ENCODE data around the gene PSEN2.
"Not testable (repeated sequence)": the region's sequence is repeated elsewhere in the genome, so short reads cannot be mapped to it uniquely, and the experiment has no call there.

PSEN2 gene

GRCh38 chr1:226831953-226832352 lies 38.5 kb upstream of the PSEN2 start:
- DNase-seq (ENCODE audit: extremely low read depth, insufficient read length) = no peak
- H3K36me3 ChIP-seq (ENCODE audit: control insufficient read depth, insufficient read depth, low read length) = no peaks in the 10 kb centered on the region
- no peaks in the 10 kb centered on the region for H3K27me3 ChIP-seq (replicated peaks; ENCODE audit: control insufficient read depth, insufficient read depth, low read length)
- TF ChIP-seq CTCF (IDR thresholded peaks at IDR 0.05; ENCODE audit: insufficient read depth, low read length, poor library complexity, severe bottlenecking) = no peak
- no peak overlapping the region for H3K4me3 ChIP-seq (replicated peaks; ENCODE audit: low read depth, low read length)

- no peak for TF ChIP-seq CTCF (IDR thresholded peaks at IDR 0.05; ENCODE audit: insufficient read depth, low read length, poor library complexity, severe bottlenecking)
- no peaks in the 10 kb centered on the region for H3K36me3 ChIP-seq (ENCODE audit: control insufficient read depth, insufficient read depth, low read length)
- H3K27me3 ChIP-seq (replicated peaks; ENCODE audit: control insufficient read depth, insufficient read depth, low read length) = no peaks in the 10 kb centered on the region
- no peak overlapping the region for H3K4me3 ChIP-seq (replicated peaks; ENCODE audit: low read depth, low read length)
- DNase-seq (ENCODE audit: extremely low read depth, insufficient read length) = no peak
Measured at GRCh38 chr1:226832613-226833012, 37.8 kb upstream of the PSEN2 start.

DNA sequence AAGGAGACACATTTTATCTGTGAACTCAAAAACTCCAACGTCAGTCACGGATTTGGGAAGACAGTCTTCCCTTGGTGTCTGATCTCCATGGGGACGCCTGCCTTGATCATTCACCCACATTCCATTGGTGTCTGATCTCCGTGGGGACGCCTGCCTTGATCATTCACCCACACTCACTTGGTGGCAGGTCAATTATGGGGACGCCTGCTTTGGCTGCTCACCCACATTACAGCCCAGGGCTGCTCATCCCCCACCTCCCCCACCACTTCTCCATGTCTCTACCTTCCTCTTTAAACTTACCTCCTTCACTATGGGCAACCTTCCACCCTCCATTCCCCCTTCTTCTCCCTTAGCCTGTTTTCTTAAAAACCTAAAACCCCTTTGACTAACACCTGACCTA lies 36.2 kb upstream of the PSEN2 start:
- H3K36me3 ChIP-seq (ENCODE audit: control insufficient read depth, insufficient read depth, low read length); H3K27me3 ChIP-seq (replicated peaks; ENCODE audit: control insufficient read depth, insufficient read depth, low read length); H3K4me3 ChIP-seq (replicated peaks; ENCODE audit: low read depth, low read length); DNase-seq (ENCODE audit: extremely low read depth, insufficient read length): not testable (repeated sequence)

GRCh38 chr1:226835396-226835795 lies 35.0 kb upstream of the PSEN2 start:
- H3K4me3 ChIP-seq (replicated peaks; ENCODE audit: low read depth, low read length); H3K27me3 ChIP-seq (replicated peaks; ENCODE audit: control insufficient read depth, insufficient read depth, low read length); H3K36me3 ChIP-seq (ENCODE audit: control insufficient read depth, insufficient read depth, low read length); DNase-seq (ENCODE audit: extremely low read depth, insufficient read length): not testable (repeated sequence)

GRCh38 chr1:226837966-226838365 lies 32.5 kb upstream of the PSEN2 start:
- not testable (repeated sequence) for H3K36me3 ChIP-seq (ENCODE audit: control insufficient read depth, insufficient read depth, low read length); DNase-seq (ENCODE audit: extremely low read depth, insufficient read length); H3K27me3 ChIP-seq (replicated peaks; ENCODE audit: control insufficient read depth, insufficient read depth, low read length); H3K4me3 ChIP-seq (replicated peaks; ENCODE audit: low read depth, low read length)

GRCh38 chr1:226838456-226838855 lies 32.0 kb upstream of the PSEN2 start:
- Histone ChIP-seq H3K27me3 (replicated peaks; ENCODE audit: control insufficient read depth, insufficient read depth, low read length) (no peaks in the 10 kb centered on the region), H3K36me3 (ENCODE audit: control insufficient read depth, insufficient read depth, low read length) (no peaks in the 10 kb centered on the region), H3K4me3 (replicated peaks; ENCODE audit: low read depth, low read length) (no peak overlapping the region)
- no peak for DNase-seq (ENCODE audit: extremely low read depth, insufficient read length)
- no peak for TF ChIP-seq CTCF (IDR thresholded peaks at IDR 0.05; ENCODE audit: insufficient read depth, low read length, poor library complexity, severe bottlenecking)

GRCh38 chr1:226845624-226846023 lies 24.8 kb upstream of the PSEN2 start:
- Histone ChIP-seq H3K36me3 (ENCODE audit: control insufficient read depth, insufficient read depth, low read length) (no peaks in the 10 kb centered on the region), H3K27me3 (replicated peaks; ENCODE audit: control insufficient read depth, insufficient read depth, low read length) (no peaks in the 10 kb centered on the region), H3K4me3 (replicated peaks; ENCODE audit: low read depth, low read length) (no peak overlapping the region)
- TF ChIP-seq CTCF (IDR thresholded peaks at IDR 0.05; ENCODE audit: insufficient read depth, low read length, poor library complexity, severe bottlenecking) = no peak
- no peak for DNase-seq (ENCODE audit: extremely low read depth, insufficient read length)
